GM21786 (cell line): ENCODE data around the gene THEM5.

Experiments
- ATAC-seq: cut with Tn5 transposase; IDR thresholded peaks from one replicate; pipeline ENCODE4 v1.9.1; 2021; ENCODE audit not compliant: unreplicated experiment

THEM5 gene

GRCh38 chr1:151820940-151821339 lies 32.6 kb downstream of the THEM5 start:
- ATAC-seq: no peak

- ATAC-seq: no peak
Observed at GRCh38 chr1:151819976-151820623, 33.4 kb downstream of the THEM5 start.

DNA sequence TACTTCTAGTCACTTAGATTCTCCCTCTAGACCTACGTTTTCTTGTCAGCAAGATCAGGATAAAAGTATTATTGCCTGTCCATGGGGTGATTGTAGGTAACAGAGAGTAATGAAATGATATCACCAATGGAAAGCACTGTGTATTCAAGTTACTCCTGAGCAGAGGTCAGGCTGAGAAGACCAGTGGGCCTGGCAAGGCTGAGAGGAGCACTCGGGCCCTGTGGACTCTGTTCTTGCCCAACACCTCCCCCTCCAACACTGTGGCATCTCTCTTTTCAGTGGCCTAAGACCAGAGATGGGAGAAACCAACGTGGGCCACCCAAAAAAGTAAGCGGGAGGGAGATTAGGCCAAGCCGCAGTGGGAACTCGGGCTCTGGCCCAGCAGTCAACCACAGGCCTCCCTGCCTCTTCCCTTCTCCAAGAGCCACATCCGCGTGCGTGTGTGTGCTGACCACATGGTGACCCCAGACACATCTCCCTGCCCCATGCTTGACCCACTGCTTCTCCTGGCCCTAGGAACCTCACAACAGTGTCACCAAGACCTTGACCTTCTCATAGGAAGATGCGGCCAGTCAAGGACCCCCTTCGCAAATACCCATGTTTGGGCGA lies 34.2 kb downstream of the THEM5 start:
- ATAC-seq: no peak

- no peak for ATAC-seq
Observed at GRCh38 chr1:151817353-151817730, 36.2 kb downstream of the THEM5 start.

GRCh38 chr1:151816548-151817352 lies 36.8 kb downstream of the THEM5 start:
- ATAC-seq: no peak

- ATAC-seq: no peak
Observed at GRCh38 chr1:151815716-151816327, 37.7 kb downstream of the THEM5 start.

- no peak for ATAC-seq
Observed at GRCh38 chr1:151814971-151815545, 38.5 kb downstream of the THEM5 start.

- no peak for ATAC-seq
Observed at GRCh38 chr1:151814426-151814825, 39.1 kb downstream of the THEM5 start.

- ATAC-seq: no peak
Observed at GRCh38 chr1:151813271-151813977, 40.1 kb downstream of the THEM5 start.

GRCh38 chr1:151811181-151811580 lies 42.3 kb downstream of the THEM5 start:
- no peak for ATAC-seq

- ATAC-seq: no peak
Observed at GRCh38 chr1:151809985-151810556, 43.4 kb downstream of the THEM5 start.

GRCh38 chr1:151809290-151809984 lies 44.1 kb downstream of the THEM5 start:
- ATAC-seq: no peak

DNA sequence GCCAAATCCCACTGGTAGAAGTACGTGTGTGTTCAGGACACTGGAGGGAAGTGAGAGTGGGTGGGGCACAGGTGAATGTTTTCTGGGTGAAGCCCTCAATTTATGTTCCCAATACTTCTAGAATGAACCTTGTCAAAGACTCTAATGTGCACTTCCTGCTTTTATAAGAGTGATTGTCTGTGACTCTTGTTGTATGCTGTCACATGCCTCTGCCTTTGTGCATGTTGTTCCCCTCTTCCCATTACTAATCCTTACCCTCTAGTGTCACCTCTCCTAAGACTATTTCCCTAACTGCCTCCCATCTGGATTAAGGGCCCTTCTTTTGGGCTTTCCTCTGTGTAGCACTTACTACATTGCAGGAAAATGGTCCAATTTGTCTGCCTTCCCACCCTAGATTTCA lies 45.7 kb downstream of the THEM5 start:
- no peak for ATAC-seq

DNA sequence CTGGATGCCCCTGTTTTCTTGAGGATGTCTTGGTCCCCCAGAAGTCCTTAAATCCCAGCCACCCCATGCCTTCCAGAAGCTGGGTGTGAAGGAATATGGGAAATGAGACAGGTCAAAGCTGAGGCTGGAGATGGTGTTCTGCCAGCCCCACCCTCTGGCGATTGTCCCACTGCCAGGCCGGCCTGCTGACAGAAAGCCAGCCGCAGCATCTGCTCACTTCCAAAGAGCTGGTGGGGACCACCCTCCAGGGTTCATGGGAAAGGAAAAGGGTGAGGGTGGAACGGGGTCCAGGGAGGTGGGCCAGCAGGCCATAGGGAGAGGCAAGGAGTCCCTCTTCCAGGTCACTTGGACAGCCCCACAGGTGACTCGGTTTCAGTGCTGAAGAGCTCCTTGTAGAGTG lies 46.4 kb downstream of the THEM5 start:
- ATAC-seq: no peak

GRCh38 chr1:151806170-151806569 lies 47.3 kb downstream of the THEM5 start:
- ATAC-seq: no peak

DNA sequence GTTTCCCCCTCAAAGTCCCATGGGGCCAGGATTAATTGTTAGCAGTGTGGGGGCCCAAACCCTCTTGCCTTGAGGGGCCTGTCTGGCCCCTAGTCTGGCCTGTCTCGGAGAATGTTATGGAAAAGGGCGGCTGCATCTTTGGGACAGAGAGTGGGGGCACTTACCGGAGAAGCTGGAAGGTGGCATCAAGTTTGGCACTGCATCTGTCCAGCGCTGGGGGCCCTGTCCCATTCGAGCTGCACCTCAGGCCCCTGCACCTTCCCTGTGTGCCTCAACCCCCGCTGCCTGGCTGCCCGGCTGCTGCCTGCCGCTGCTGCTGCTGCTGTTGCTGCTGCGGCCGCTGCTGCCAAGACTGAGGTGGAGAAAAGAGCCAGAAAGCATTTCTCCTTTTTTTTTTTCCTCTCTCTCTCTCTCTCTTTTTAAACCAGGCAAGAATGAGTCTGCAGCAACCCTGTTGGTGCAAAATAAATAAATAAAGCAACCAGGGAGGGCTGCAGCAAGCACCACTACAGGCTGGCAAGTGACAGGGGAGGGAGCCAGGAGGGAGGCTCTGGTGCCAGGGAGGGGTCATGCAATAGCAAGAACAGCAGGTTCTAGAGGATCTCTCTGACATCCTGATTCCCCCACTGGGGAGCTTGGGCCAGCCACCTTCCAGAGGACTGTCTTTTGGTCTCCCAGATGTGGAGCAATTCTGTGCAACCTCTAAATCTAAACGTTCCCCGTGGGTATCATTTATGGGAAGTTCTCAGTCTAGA lies 48.3 kb downstream of the THEM5 start, which contains the start of gene LINGO4:
Gene LINGO4 (minus strand): TSS at position 354 of the 755 bp plus-strand sequence. CDS start 2,715 bp downstream, outside the sequence.
- no peak for ATAC-seq

- ATAC-seq: no peak
Observed at GRCh38 chr1:151803915-151804314, 49.6 kb downstream of the THEM5 start.

DNA sequence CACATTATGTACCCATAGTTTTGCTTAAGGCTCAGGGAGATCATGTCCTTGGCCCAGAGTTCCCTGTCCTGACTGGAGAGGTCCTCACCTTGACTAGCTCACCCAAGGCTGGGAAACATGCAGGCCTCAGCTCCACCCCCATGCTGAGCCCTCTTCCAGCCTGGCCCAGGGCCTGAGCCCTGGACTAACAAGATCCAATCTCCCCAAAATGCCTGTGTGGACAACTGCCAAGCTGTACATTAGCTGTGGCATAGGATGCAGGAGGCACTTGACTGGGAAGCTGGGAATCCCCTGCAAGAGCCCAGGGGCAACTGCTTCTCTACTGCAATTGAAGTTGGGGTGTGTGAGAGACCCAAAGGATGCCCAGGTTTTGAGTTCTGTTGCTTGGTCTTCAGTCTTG lies 50.3 kb downstream of the THEM5 start:
- ATAC-seq: no peak

GRCh38 chr1:151802372-151802771 lies 51.1 kb downstream of the THEM5 start:
- no peak for ATAC-seq
